Ecto neural progenitor cell (in vitro differentiated cells): Measurements from ENCODE around the gene SLC13A3.

Experiments
- DNase-seq: peaks from one replicate; pipeline ENCODE4 v3.0.0-alpha.2; 2018; ENCODE audit warnings: low spot score

SLC13A3 gene

DNA sequence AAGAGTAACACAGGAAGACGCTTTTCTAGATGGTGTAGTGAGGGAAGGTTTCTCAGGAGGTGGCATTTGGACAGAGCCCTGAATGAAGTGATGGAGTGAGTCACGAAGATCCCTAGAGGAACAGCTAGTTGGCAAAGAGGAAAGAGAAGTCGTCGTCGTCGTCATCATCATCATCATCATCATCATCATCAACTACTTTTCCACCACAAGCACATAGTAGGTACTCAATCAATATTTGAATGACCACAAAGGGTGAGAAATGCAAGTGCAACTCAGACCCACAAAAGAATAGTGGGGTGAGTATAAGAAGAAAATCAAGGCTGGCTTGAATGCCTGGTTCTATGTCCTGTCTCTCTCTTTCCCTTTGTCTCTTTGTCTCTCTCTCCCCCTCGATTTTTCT, 72.5 kb downstream of the SLC13A3 start:
- DNase-seq, result no peak

DNA sequence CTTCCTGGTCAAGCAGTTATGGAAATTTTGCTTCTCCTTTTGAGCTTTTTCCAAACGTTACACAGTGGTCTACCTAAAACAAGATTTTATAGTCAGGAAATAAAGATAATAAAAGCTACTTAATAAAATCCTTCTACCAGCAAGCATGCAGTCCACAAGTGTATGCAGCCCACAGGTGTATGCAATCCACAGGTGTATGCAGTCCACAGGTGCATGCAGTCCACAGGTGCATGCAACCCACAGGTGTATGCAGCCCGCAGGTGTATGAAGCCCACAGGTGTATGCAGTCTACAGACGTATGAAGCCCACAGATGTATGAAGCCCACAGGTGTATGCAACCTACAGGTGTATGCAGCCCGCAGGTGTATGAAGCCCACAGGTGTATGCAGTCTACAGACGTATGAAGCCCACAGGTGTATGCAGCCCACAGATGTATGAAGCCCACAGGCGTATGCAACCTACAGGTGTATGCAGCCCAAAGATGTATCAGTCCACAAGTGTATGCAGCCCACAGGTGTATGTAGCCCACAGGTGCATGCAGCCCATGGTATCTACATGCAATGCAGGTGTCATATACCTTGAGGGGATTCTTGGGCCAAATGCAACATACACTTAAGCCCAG, 74.4 kb downstream of the SLC13A3 start:
- no peak for DNase-seq

DNA sequence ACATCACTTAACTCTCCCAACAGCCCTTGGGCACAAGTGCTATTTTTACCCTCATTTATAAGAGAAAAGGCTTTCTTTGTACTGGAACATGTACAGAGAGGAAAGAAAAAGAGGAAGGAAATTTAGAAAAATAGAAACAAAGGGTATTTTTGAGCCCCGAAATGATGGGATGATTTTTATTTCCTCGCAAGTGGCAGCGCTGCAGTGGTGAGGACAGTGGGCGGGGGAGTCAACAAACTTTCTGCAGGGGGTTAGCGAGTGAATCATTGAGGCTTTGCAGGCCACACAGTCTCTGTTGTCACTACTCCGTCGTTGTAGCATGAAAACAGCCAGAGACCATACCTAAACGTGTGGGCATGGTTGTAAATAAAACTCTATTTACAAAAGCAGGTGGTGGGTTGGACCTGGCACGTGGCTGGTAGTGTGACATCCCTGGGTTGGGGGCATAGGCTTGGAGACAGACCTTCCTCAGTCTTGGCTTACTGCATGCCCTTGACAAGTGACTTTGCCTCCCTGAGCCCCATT, 75.3 kb downstream of the SLC13A3 start:
- DNase-seq, result no peak

DNA sequence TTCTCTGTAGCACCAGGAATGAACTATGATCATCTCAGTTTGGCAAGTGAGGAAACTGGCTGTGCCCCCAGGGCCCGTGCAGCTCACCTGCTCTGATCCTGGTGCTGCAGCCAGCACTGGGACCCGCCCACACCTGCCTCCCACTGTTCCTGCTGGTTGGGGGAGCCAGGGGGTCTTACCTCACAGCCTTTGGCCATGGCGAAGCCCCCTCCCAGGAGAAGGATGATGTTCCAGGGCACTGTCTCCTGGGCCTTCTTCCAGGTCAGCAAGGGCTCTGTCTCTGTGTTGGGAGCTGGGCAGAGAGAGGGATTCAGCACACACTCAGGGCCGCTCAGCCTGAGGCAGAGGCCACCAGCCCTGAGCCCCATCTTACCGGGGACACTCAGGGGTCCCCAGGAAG, 75.9 kb downstream of the SLC13A3 start:
- DNase-seq, result no peak

DNA sequence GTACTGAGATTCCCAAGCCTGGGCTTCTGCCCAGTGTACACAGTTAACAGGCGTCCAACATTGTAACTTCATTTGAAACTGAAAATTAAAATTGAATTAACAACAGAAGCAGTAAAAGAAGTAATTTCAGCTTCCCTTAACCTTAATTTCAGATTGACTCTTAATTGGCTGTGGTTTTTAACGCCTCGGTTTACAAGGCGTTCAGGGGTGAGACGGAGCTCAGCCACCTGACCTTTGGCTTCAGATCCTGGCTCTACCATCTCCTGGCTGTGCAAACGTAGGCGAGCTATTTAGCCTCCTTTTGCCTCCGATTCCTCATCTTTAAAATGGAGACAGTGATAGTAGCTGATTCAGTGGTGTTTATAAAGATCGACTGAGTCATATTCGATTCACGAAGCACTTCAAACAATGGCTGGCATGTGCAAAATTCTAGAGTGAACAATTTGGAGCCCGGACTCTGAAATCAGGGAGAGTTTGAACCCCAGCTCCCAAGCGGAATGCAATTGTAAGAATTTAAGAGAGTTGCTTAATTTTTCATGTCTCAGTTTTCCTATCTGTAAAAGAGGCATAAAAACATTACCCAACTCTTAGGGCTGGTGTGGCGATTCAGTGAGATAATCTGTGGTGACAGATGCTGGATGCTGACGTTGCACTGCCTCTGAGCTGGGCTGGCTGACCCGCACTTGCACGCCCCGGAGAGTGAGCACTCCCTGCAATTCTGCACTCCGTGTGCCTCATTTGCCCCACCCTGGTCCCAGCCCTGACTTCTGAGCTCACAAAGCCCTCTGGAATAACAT, 77.3 kb downstream of the SLC13A3 start:
- DNase-seq, result no peak

DNA sequence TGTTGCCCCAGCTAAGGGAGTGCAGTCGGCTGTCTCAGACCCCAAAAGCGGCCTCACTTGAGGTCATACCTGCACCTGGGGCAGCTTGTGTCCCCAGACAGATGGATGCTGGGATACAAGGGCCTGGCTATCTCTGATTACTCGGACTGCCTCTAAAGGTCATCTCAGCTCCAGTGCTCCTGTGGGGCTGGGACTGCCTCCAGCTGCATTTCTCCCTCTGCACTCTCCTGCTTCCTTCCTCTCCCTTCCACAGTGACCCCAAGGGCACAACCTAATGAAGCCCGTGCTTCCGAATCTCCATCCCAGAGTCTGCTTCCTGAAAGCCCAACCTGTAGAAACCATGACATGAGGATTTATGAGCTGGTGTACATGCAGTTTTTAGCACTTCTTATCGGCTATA, 78.0 kb downstream of the SLC13A3 start:
- no peak for DNase-seq

DNA sequence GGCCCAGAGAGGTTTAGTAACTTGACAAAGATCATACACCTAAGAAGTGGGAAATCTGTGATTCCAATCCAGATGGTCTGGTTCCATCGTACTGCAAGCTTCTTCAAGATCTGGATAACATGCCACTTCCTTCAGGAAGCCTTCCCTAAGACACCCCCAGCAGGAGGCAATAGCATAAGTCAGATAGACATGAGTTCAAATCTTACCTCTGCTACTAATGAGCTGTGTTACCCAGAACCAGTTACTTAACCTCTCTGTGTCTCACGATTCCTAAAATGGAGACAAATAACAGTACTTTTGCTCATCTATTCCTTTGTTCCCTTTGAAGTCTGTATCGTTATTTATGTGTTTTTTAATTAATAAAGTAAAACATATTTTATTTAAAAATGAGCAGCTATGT, 78.5 kb downstream of the SLC13A3 start:
- no peak for DNase-seq

DNA sequence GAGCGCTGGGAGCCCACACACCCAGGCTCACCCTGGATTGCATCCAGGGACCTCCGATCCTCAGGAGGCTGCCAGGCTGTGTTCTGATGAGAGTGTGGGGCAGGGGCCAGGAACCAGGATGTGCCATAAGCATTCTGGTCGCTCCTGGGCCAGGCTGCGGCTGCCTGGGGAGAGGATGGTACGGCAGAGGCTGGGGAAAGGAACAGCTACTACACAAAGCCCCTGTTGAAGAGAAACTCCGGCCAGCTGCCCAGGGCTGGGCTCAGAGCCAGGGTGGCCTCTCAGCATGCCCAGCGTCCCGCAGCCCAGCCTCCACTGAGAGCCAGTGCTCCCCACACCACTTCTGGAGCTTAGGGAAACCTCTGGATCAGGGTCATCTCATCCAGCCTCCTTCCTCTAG, 79.1 kb downstream of the SLC13A3 start:
- DNase-seq, result no peak

DNA sequence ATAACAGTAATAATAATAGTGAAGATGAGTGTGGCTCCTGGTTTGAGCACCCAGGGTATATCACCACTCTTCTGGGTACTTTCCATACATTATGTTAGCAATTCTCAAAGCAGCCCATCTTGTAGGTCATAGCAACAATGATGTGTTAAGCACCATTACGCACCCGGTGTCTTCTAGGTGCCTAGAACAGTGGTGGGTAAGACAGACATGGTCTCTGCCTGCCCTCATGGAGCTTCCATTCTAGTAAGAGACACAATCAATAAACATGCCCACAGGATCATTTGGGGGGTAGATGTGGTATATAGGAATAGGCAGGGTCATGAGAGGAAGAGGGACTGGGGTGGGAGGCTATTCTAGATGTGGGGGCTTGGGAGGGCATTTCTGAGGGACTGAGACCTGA, 79.8 kb downstream of the SLC13A3 start:
- no peak for DNase-seq

DNA sequence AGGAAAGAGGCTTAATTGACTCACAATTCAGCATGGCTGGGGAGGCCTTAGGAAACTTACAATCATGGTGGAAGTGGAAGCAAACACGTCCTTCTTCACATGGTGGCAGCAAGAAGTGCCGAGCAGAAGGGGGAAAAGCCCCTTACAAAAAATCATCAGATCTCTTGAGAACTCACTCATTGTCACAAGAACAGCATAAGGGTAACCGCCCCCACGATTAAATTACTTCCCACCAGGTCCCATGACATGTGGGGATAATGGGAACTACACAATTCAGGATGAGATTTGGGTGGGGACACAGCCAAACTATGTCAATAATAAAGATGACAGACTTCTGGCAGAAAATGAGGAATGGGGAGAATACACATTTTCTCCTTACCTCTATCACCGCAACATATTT, 80.3 kb downstream of the SLC13A3 start:
- no peak for DNase-seq

DNA sequence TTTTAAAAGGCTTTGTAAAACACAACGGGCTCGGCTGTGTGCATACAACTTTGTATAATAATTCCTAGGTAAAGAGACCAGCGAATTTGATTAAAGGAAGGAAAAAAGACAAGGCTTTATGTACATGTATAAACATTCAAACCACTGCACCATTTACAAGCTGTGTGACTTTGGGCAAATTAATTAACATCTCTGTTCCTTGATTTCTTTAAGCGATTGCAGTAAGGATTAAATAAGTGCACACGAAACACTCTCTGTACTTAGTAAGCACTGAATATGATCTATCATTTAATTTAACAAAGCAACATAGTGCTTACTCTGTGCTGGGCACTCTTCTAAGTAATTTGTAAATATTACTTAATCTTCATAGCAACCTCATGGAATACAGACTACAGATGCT, 81.3 kb downstream of the SLC13A3 start:
- DNase-seq, result no peak

DNA sequence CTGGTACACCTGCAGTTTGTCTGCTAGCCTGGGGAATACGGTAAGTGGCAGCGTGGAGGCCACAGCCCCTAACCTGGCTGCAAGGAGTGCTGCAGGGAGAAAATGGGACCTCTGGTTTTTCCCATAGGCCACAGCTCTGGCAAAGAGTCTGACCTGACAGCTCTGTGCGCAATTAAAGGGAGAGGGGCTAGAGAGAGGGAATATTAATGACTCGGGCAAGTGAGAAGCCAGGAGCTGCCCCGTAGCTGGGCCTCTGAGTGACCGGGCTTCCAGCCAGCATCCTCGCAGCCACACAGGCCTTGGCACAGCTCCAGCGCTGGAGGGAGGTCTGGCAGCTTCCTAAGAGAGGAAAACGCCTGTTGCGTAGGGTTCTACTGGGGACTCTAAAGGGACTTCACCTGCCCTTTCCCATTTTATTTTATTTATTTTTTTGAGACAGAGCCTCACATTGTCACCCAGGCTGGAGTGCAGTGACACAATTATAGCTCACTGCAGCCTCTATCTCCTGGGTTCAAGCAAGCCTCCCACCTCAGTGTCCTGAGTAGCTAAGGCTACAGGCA, 82.6 kb downstream of the SLC13A3 start:
- DNase-seq, result no peak

DNA sequence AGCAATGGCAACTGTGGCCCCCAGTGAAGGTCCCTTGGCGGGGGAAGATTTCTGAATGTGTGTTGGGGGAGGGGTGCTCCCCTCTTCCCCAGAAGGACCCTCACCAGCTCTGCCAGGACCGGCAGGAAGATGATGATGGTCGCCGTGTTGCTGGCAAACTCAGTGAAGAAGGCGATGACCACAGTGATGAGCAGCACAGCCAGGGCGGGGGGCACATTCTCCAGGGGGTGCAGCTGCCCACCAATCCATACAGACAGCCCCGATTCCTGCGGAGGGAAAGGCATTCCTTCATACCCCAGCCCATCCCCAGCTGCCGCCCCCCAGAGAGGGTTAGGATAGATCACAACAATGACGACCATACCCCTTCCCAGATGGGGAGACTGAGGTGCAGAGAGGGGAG, 85.1 kb downstream of the SLC13A3 start:
- DNase-seq, result no peak

DNA sequence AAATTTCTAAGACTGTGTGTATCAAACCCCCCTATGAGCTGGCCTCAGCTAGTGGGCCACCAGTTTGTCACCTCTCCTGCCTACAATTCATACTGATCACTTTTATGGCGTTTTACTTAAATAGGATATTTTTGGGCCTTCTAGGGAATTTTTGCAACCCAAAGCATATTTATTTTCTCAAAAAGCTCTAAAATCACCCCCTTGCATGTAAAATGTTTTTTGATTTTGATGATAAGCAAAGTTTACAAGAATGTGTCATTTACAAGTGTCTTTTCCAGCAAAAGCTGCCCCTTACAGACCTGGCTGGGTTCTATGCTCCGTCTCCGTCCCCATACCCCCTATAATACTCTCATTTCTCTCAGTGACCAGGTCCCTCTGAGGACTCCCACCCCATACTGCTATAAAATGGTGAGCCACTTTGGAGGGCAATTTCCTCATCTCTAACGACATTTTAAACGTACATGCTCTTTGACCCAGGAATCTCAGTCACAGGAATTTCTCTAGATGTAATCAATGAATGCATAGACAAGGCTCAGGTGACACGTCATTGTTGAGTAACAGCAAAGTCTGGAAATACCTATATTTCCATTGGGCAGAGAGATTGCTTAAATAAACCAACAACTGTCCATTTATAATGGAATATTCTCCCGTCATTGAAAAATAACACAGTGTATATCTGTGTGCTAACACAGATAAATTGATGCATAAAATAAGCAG, 86.9 kb downstream of the SLC13A3 start:
- no peak for DNase-seq

DNA sequence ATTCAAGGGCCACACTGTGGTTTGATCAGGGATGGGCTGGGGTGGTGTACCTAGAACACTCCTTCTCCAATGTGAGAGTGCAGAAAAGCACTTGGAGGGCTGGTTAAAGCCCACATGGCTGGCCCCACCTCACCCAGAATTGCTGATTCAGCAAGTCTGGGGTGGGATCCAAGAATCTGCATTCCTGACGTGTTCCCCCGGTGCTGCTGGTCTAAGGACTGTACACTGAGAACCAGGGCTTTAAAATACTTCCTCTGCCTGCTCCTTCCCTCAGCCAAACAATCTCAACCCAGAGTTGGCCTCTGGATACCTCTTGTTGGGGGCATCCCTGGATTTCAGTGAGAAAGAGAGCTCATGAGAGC, 87.4 kb downstream of the SLC13A3 start:
- no peak for DNase-seq

DNA sequence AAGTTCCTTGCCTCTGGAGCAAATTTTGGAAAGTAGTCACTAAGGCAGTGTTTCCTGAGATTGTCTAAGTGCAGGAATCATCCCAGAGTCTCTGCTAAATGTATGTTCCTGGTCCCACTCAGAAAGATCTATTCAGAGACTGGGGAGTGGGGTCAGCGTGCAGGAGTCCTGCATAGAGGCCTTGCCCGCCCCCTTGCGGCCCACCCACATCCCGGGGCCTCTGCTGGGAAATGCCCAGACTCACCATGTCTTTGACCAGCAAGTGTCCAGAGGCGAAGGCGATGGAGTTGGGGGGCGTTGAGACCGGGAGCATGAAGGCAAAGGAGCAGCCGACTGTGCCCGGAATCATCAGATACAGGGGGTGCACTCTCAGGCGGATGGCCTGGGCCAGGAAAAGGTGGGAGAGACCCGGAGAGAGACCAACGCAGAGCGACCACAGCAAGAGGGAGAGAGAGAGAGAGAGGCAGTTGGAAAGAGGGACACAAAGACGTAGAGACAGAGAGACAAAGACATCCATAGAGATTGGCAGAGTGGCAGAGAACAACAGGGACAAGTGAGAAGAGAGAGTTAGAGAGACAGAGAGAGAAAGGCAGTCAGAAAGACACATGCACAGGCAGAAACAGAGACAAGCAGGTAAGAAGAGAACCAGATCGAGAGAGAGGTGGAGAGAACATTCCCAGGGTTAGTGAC, 87.9 kb downstream of the SLC13A3 start:
- peak; percentile 64 for DNase-seq

DNA sequence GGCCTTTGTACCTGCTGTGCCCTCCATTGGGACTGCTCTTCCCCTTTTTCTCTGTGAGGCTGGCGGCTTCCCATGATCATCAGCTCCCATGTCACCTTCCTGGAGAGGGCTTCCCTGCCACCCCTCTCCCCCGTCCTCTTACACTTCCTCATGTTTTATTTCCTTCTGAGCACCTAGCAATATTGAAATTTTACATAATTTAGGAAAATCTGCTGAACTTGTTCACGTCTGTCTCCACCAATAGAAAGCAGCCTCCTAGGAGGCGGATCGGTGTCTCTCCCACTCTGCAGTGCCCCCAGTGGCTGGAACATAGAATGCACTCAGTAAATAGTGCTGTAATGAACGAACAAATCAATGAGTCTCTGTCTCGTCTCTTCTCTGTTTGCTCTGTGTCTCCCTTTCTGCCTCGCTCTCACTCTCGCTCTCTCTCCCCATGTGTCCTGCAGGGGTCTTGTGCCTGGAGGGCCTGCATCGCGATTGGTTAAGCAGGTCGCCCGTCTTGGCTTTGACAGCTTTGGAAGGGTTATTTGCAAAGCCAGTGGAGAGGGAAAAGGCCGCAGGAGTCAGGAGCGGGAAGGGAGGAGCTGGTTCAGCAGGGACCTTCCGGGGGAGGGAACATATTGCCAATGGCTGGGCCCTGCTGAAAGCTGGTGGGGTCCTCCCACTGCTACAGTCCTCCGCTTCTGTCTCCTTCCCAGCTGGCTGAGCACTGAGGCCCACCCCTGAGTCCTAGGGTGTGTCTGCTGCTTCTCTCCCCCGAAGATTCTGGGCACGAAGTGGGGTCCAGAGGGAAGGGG, 88.7 kb downstream of the SLC13A3 start:
- peak; percentile 83 for DNase-seq

DNA sequence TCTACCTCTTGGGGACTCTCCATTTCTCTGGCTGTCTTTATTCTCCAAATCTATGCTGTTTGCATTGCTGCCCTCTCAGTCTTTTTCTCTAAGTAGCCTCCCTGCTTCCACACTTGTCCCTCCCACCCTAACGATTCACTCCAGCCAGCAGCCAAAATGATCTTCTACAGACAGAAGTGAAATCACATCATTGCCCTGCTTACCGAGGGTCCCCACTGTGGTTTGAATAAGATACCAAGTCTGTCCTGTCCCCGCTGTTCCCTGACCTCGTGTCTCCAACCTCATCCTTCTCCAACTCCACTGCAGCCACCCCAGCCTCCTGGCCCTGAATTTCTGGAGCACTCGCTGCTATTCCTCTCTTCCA, 89.3 kb downstream of the SLC13A3 start:
- DNase-seq, result no peak

DNA sequence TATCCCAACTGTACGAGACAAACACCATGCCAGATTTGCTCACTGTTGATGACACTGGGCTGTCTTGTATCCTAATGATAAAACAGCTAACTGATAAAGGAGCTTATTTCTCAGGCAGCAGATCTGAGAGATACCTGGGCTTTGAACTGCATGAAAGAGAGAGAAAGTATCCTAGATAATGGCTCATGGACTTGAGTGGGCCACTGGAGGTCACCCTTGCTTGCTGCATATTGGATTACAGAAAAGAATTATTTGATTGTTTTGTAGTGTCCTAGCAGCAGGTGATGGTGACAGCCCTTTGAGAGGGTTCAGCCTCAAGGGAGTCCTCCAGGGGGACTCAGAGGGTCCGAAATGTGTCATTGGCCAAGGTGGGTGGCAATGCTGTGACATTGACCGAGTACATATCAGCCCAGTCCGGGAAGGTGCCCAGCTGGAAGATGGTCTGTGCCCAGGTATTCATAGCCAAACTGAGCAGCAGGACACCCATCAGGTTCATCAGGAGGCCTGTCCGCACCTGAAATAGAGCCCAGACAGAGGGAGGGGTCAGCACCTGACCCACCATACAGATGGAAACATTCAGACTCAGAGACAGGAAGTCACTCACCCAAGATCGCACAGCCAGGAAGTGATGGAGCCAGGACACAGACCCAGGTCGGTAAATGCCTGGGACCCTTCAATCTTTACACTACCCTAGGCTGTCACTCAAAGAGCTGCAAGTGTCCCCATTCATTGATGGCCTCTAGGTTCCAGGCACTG, 91.4 kb downstream of the SLC13A3 start:
- DNase-seq, result no peak

DNA sequence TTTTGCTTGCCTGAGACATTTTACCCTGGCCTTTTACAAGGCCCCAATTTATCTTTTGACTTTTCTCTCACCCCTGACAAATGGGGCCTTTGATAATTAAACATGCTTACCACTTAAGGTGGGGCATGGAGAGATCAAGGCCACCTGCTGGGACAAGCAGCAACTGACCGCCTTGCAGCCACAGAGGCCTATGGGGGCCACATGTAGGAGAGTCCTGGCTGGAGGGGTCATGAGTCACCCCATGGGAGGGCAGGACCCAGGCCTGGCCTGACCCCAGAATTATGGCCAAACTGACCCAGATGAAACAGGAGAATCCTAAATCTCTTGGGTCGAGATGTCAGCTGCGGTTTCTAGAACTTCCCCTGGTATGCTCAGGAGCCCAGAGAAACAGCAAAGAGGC, 92.3 kb downstream of the SLC13A3 start:
- DNase-seq, result no peak

DNA sequence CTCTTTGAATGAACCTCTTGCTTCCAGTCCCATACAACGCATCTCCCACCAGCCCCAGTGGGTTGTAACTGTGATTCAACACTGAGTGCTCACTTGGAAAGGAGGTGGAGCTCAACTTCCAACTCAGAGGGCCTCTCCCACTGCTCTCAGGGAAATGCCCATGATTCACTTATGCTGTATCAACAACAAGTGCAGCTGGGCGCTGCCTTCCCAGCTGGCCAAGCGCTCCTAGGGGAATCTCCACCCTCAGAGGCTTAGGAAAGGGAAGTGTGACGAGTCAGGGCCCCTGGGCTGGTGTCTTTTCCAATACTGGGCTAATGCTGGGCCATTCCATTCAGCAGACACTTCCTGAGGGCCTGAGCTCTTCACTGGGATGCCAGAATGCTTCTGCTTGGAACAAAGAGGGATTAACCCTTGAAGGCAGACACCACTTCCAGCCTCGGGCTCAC, 92.7 kb downstream of the SLC13A3 start:
- DNase-seq, result no peak
